ENCODE measurements around the gene DHRS1.

The DHRS1 gene

DNA sequence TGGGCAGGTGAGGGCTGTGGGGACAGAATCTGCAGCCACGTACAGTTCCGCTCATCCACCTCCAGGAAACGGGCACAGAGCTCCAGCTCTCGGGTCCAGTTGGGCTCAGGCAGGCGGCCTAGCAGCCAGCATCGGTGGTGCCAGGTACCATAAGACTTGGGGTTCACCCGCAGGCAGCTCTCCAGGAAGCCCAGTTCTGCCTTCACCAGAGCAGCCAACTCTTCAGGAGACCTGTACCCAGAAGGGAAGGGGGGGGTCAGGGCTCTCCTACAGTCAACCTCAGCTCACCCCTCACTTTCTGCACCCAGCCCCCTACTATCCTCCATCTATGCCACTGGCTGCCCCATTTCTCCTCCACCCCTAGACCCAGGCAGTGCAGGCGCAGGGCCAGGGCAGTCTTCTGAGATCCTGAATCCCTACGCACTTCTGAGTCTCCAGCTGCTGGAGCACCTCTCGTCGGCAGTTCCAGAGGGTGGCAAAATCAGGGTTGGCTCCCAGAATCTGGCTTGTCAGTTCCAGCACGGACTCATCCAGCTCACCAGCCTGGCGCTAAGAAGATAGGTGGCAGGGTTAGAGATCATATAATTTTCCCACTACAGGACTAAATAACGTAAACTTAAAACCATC is 29.6 kb downstream of the DHRS1 start:
- Histone ChIP-seq H3K27ac (ENCODE audit: low read depth, low read length) (no peak overlapping the region), H3K4me3 (ENCODE audit: low read length) (no peak overlapping the region), H3K36me3 (ENCODE audit: control insufficient read depth, insufficient read depth, low read length) (no peaks in the 10 kb centered on the region)

DNA sequence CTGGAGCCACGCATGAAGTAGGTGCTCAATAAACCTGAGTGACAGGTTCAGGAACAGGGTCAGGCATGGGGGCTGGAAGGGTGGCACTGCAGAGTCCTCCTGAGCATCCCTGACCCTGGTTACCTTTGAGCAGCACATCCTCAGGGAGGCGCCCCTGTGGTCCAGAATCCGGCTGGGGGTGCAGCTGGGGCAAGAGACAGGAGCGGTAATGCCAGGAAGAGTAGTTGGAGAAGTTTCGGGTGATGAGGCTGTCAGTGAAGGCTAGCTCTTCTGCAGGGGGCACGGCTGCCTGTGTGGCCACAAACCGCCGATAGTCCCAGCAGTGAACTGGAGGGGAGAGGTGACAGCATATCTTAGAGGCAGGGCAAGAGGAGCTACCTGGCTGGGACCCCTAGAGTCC is 30.2 kb downstream of the DHRS1 start:
- H3K9ac ChIP-seq (ENCODE audit: low read length): no peak overlapping the region
- H3K27ac ChIP-seq (ENCODE audit: low read depth, low read length): no peak overlapping the region
- H3K4me1 ChIP-seq (ENCODE audit: control insufficient read depth, insufficient read depth, low read length): no peaks in the 10 kb centered on the region
- no peaks in the 10 kb centered on the region for H3K36me3 ChIP-seq (ENCODE audit: control insufficient read depth, insufficient read depth, low read length)
- H3K4me3 ChIP-seq (ENCODE audit: low read length): no peak overlapping the region
- H3K27me3 ChIP-seq (ENCODE audit: control insufficient read depth, insufficient read depth, low read length): no peaks in the 10 kb centered on the region

More for the DNA sequence above, 29.6 kb downstream of the DHRS1 start:
- Histone ChIP-seq H3K27me3 (ENCODE audit: control insufficient read depth, insufficient read depth, low read length) (no peaks in the 10 kb centered on the region), H3K9ac (ENCODE audit: low read length) (no peak overlapping the region), H3K4me1 (ENCODE audit: control insufficient read depth, insufficient read depth, low read length) (no peaks in the 10 kb centered on the region)

DNA sequence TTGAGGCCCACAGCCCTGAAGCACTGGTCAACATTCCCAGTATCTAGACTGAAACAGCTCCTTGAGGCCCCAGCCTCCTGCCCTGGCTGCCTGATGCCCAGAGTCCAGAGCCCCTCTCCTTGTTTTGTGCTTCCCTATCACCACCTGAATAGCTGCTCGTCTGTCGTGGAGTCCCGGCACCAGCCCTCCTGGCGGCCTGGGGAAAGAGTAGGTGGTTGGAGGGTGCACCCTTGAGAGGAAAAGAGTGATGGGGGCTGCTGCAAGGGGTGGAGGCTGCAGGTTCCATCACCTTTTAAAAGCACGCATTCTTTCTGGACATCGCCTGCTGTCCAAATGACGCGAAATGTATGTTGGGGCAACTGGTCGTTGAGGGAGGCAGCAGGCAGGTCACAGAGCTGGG is 31.4 kb downstream of the DHRS1 start:
- Histone ChIP-seq H3K36me3 (ENCODE audit: control insufficient read depth, insufficient read depth, low read length) (no peaks in the 10 kb centered on the region), H3K27me3 (ENCODE audit: control insufficient read depth, insufficient read depth, low read length) (no peaks in the 10 kb centered on the region)

DNA sequence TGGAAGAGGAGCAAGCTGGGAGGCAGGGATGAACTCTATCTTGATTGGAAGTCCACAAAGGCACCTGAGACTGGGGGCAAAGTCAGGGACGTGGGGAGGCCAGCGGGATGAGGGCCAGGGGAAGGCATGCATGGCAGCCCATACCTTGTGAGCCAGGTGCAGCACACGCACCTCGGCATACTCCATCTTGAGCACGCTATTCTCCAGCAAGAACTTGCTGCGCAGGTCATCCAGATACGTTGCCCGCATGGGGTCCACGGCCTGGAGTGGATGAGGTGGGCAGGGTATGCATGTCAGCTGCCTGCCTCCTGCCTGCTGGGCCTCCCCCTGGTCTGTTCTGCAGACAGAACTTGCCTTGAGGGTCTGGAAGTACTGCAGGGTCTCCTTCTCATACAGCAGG is 32.1 kb downstream of the DHRS1 start:
- no peak overlapping the region for H3K4me3 ChIP-seq (ENCODE audit: low read length)
- H3K9ac ChIP-seq (ENCODE audit: low read length): no peak overlapping the region
- no peaks in the 10 kb centered on the region for H3K4me1 ChIP-seq (ENCODE audit: control insufficient read depth, insufficient read depth, low read length)
- H3K27me3 ChIP-seq (ENCODE audit: control insufficient read depth, insufficient read depth, low read length): no peaks in the 10 kb centered on the region
- no peak overlapping the region for H3K27ac ChIP-seq (ENCODE audit: low read depth, low read length)
- H3K36me3 ChIP-seq (ENCODE audit: control insufficient read depth, insufficient read depth, low read length): no peaks in the 10 kb centered on the region

More for the DNA sequence above, 31.4 kb downstream of the DHRS1 start:
- H3K4me3 ChIP-seq (ENCODE audit: low read length): no peak overlapping the region
- no peak overlapping the region for H3K9ac ChIP-seq (ENCODE audit: low read length)
- no peaks in the 10 kb centered on the region for H3K4me1 ChIP-seq (ENCODE audit: control insufficient read depth, insufficient read depth, low read length)
- H3K27ac ChIP-seq (ENCODE audit: low read depth, low read length): no peak overlapping the region

DNA sequence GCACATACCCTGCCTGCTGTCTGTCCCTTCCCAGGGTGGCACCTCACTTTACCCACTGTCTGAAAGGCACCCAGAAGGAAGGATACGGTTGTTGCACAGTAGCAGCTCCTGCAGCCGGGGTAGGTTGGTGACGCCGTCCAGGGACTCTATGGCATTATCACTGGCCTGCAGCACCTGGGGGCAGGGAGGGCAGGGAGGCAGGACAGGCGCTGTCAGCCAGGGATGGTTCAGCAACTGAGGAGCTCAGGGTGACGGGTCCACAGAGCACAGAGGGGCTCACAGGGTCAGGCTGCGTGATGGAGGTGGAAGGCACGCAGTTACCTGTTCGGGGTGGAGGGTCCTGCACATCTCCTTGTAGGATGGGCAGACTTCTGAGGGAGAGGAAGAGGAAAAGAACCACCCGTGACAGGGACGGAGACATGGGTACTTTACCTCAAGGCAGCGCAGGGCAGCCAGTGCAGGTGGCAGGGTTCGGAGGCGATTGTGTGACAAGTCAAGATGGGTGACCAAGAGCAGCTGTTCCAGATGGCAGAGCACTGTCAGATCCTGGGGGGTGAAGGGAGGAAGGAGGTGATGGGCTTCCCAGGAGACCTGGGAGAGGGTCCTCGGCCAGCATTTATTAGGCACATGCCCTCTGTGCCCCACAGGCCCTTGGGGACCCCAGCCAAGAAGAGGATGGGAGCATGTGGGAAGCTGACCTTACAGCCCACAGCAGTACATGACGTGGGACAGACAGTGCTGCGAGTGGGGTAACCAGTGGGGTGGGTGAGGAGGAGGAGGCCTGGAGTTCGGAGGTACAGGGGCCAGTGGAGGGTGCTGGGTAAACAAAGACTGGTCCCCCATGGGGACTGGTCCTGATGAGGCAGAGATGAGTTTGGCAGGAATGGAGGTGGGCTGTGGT is 33.0 kb downstream of the DHRS1 start:
- Histone ChIP-seq H3K4me3 (ENCODE audit: low read length) (no peak overlapping the region), H3K4me1 (ENCODE audit: control insufficient read depth, insufficient read depth, low read length) (no peaks in the 10 kb centered on the region), H3K27me3 (ENCODE audit: control insufficient read depth, insufficient read depth, low read length) (no peaks in the 10 kb centered on the region), H3K36me3 (ENCODE audit: control insufficient read depth, insufficient read depth, low read length) (no peaks in the 10 kb centered on the region), H3K9ac (ENCODE audit: low read length) (no peak overlapping the region), H3K27ac (ENCODE audit: low read depth, low read length) (no peak overlapping the region)

DNA sequence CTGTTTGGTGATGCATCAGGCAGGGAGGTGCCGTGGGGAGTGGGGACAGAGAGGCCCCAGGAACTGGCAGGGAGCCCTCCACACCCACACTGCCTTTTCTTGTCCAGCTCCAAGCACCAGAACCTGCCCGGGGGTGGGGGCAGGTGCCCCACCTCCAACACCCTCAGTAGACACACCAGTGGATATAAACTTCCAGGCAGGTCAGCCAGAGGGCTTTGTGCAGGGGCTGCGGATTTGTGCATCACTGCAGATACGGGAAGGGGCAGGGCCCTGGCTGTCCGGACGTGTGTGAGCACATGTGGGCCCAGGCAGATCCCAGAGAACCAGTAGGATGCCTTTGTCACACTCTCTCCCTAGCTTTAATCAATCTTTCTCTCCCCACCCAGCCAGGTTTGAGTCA is 35.3 kb downstream of the DHRS1 start:
- no peaks in the 10 kb centered on the region for H3K36me3 ChIP-seq (ENCODE audit: control insufficient read depth, insufficient read depth, low read length)
- no peak overlapping the region for H3K9ac ChIP-seq (ENCODE audit: low read length)
- no peaks in the 10 kb centered on the region for H3K27me3 ChIP-seq (ENCODE audit: control insufficient read depth, insufficient read depth, low read length)
- H3K4me1 ChIP-seq (ENCODE audit: control insufficient read depth, insufficient read depth, low read length): no peaks in the 10 kb centered on the region
- no peak overlapping the region for H3K4me3 ChIP-seq (ENCODE audit: low read length)
- no peak overlapping the region for H3K27ac ChIP-seq (ENCODE audit: low read depth, low read length)

DNA sequence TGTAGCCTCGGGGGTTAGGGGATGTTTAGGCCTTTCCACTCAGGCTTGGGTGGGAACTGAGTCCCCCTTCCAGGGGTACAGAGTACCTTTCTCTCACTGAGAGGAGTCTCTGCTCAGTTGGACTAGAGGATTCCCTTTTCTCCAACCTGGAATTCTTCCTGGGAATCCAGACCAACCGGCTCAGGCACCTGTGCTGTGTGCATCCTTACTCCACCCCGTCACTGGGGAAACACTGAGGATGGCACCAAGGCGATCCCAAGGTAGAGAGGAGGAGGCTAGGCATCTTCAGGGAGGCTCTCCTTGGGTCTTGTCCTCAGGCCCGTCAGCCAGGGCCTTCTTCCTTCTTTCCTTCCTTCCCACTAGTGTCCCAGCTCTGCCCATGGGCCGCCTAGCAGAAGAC is 35.7 kb downstream of the DHRS1 start:
- H3K36me3 ChIP-seq (ENCODE audit: control insufficient read depth, insufficient read depth, low read length): no peaks in the 10 kb centered on the region

DNA sequence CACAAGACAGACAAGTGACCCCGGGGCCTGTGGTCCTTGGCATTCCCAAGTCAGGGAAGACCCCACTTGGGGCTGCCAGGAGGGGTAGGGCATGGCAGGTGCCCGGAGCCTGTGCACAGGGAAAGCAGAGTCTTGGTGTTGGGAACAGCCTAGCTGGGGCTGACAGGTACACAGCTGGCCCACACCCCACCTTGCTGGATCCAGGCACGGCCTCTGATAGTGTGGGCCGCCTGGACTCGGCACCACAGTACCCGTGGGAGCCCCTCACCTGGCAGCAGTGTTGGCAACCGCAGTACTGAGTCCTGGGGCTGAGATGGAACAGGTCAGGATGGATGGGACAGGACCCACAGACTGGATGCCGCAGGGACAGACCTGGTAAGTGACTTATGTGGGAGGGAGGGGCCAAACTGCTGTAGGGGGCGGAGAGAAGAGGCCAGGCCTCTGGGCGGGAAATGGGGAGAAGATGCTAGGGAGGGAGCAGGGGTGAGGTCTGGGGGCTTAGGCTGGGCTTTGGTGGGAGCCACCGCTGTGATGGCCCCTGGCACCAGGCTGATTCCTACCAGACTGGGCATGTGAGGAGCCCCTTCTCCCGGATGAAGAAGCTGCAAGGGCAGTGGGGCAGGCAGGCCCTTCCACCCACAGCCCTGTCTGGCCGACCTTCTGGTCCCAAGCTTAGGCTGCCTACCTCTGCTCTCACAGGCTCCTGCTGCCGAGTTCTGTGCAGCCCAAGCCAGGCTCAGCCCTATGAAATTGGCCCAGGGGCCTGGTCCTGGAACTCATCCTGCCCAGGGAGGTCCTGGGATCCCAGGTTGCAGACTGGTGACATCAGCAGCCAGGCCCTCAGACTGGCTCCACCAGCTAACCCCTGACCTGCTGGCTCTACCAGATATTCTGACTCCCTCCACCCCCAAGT is 36.5 kb downstream of the DHRS1 start, which contains the start of gene TGM1:
TGM1 (minus strand) TSS at position 357 of the 913 bp plus-strand sequence. CDS start 825 bp downstream, outside the sequence.
- H3K9ac ChIP-seq (ENCODE audit: low read length): no peak within 1 kb of the TSS
- no peaks in the 10 kb centered on the region for H3K4me1 ChIP-seq (ENCODE audit: control insufficient read depth, insufficient read depth, low read length)
- no peak within 1 kb of the TSS for H3K4me3 ChIP-seq (ENCODE audit: low read length)
- no peaks in the 10 kb centered on the region for H3K27me3 ChIP-seq (ENCODE audit: control insufficient read depth, insufficient read depth, low read length)
- no peak within 1 kb of the TSS for H3K27ac ChIP-seq (ENCODE audit: low read depth, low read length)
- no peaks in the 10 kb centered on the region for H3K36me3 ChIP-seq (ENCODE audit: control insufficient read depth, insufficient read depth, low read length)

More for the DNA sequence above, 35.7 kb downstream of the DHRS1 start:
- H3K4me1 ChIP-seq (ENCODE audit: control insufficient read depth, insufficient read depth, low read length): no peaks in the 10 kb centered on the region
- no peak overlapping the region for H3K4me3 ChIP-seq (ENCODE audit: low read length)
- no peaks in the 10 kb centered on the region for H3K27me3 ChIP-seq (ENCODE audit: control insufficient read depth, insufficient read depth, low read length)
- no peak overlapping the region for H3K27ac ChIP-seq (ENCODE audit: low read depth, low read length)
- no peak overlapping the region for H3K9ac ChIP-seq (ENCODE audit: low read length)

DNA sequence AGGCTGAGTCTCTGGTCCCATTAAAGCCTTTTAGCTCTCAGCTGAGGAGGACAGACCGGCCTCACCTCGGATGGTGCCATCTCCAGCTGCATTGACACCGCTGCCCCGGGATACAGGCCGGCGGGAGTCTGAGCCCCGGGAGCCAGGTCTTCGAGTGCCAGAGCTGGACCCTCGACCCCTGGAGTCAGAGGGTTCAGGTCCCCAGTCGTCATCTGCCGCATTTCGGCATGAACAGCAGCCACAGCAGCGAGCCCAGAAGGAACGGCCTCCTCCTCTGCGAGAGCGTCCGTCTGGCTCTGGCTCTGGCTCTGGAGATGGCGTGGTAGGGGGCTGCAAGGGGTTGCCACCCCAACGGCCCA is 37.6 kb downstream of the DHRS1 start:
- no peaks in the 10 kb centered on the region for H3K36me3 ChIP-seq (ENCODE audit: control insufficient read depth, insufficient read depth, low read length)
- no peaks in the 10 kb centered on the region for H3K27me3 ChIP-seq (ENCODE audit: control insufficient read depth, insufficient read depth, low read length)
- no peak overlapping the region for H3K4me3 ChIP-seq (ENCODE audit: low read length)
- no peaks in the 10 kb centered on the region for H3K4me1 ChIP-seq (ENCODE audit: control insufficient read depth, insufficient read depth, low read length)
- H3K27ac ChIP-seq (ENCODE audit: low read depth, low read length): no peak overlapping the region
- no peak overlapping the region for H3K9ac ChIP-seq (ENCODE audit: low read length)

DNA sequence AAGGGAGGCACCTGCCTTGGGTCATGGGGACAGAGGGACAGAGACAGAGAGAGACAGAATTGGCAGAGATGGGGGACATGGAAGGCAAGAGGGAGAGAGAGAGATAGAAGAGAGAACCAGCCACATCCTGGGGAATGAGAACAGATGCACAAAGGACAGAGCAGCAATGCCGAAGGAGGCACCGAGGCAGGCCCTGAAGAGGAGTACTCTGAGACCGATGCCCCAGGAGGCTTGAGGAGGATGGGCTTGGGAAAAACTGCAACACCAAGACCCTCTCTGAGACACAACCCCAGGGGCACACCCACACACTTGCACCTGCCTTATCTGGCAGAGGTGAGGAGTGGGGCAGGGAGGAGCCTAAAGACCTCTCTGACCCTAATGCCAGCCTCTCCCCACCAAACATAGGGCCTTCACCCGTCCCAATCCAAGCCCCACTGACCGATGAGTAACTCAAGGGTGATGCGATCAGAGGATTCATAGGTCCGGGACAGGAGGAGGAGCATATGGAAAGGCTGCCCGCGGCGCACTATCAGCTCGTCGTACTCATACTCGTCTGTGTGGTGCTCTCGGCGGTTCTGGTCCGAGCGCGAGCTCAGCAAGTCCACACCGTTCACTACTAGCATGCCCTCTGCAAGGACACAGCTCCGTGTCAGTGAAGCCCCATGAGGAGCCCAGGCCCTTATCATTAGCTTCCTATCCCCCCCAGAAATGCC is 38.2 kb downstream of the DHRS1 start:
- H3K36me3 ChIP-seq (ENCODE audit: control insufficient read depth, insufficient read depth, low read length): no peaks in the 10 kb centered on the region
- no peak overlapping the region for H3K27ac ChIP-seq (ENCODE audit: low read depth, low read length)
- no peak overlapping the region for H3K4me3 ChIP-seq (ENCODE audit: low read length)

DNA sequence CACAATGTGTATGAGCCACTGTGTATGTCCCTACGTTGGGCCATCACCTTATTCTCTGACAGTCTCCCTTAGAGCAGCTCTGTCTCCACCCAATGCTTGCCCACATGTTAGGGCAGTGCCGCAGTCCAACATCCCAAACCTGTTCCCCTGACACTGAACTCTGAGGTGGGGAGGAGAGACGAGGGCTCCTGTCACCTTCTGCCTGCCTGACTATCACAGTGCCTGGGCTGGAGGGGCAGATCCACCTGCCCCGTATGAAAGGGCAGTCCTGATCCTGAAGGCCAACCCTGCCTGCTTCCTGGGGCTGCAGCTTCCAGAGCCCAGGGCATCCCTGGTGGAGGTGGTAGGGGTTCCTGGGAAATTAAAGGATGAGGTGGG is 38.8 kb downstream of the DHRS1 start:
- no peaks in the 10 kb centered on the region for H3K36me3 ChIP-seq (ENCODE audit: control insufficient read depth, insufficient read depth, low read length)
- no peak overlapping the region for H3K4me3 ChIP-seq (ENCODE audit: low read length)
- no peaks in the 10 kb centered on the region for H3K4me1 ChIP-seq (ENCODE audit: control insufficient read depth, insufficient read depth, low read length)
- H3K9ac ChIP-seq (ENCODE audit: low read length): no peak overlapping the region
- H3K27ac ChIP-seq (ENCODE audit: low read depth, low read length): no peak overlapping the region
- no peaks in the 10 kb centered on the region for H3K27me3 ChIP-seq (ENCODE audit: control insufficient read depth, insufficient read depth, low read length)

More for the DNA sequence above, 38.2 kb downstream of the DHRS1 start:
- Histone ChIP-seq H3K4me1 (ENCODE audit: control insufficient read depth, insufficient read depth, low read length) (no peaks in the 10 kb centered on the region), H3K27me3 (ENCODE audit: control insufficient read depth, insufficient read depth, low read length) (no peaks in the 10 kb centered on the region), H3K9ac (ENCODE audit: low read length) (no peak overlapping the region)
